NOMO-1 (cell line): Measurements from ENCODE around the gene KHDRBS2.

Experiments
- DNase-seq, 2 experiments: peaks; one replicate each; lab custom pipeline; 2025; ENCODE audit not compliant: unreplicated experiment in 2 of 2; lab: John Stamatoyannopoulos, UW

The KHDRBS2 gene

DNA sequence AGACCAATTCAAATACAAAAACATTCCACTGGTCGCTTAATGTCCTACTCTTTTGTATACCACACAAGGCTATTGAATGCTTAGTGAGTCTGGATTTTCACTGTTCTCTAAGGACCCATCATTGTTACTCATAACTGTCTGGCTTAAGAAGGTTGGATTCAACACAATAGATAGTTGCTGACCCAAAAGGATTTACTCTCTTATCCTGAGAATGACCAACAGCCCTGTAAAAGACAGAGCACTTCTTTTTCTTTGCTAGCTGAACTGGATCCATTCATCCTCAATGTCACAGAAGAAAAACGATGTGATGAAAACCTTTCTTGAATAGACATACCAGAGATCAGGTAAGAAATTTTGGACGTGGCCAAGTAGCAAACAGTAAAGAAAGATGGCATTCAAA is 645.6 kb downstream of the KHDRBS2 start:
- DNase-seq = no peak
